Retinal pigment epithelial cell (primary cell): ENCODE measurements around the gene KRTAP24-1.

Experiments used
- DNase-seq: peaks from one replicate; pipeline ENCODE4 v3.0.0-alpha.2; 2010; ENCODE audit warnings: low read depth
- H3K4me3 ChIP-seq: 2 replicates; pipeline ENCODE4 v1.5.1; 2011; ENCODE audit warnings: mild to moderate bottlenecking, low read length, control low read depth, moderate library complexity
- CTCF ChIP-seq: conservative IDR thresholded peaks from 2 replicates; pipeline ENCODE4 v1.5.1; 2011; ENCODE audit warnings: low read depth, low read length, control low read depth, inconsistent platforms

Gene KRTAP24-1

GRCh38 chr21:30238168-30238567 is 44.6 kb downstream of the KRTAP24-1 start:
- DNase-seq: no peak
- no peak for TF ChIP-seq CTCF
- no peak overlapping the region for H3K4me3 ChIP-seq

- H3K4me3 ChIP-seq: no peak overlapping the region
- TF ChIP-seq CTCF: no peak
- DNase-seq: no peak
Observed at GRCh38 chr21:30234643-30235042, 48.1 kb downstream of the KRTAP24-1 start.

- no peak for TF ChIP-seq CTCF
- DNase-seq: no peak
- H3K4me3 ChIP-seq: no peak overlapping the region
Observed at GRCh38 chr21:30234050-30234449, 48.7 kb downstream of the KRTAP24-1 start.

- DNase-seq: no peak
- no peak for TF ChIP-seq CTCF
- H3K4me3 ChIP-seq: no peak overlapping the region
Observed at GRCh38 chr21:30233228-30234020, 49.3 kb downstream of the KRTAP24-1 start.

GRCh38 chr21:30232011-30232410 is 50.7 kb downstream of the KRTAP24-1 start:
- no peak overlapping the region for H3K4me3 ChIP-seq
- no peak for DNase-seq
- no peak for TF ChIP-seq CTCF
